Suppressor macrophage (primary cell): ENCODE results near the gene SPP1.
A peak's percentile ranks its signal among the peaks of the same experiment; 100 is the strongest.

Experiments
- DNase-seq, 4 experiments: peaks; one replicate each; pipeline ENCODE4 v3.0.0-alpha.2; 2020 to 2022

SPP1 gene

DNA sequence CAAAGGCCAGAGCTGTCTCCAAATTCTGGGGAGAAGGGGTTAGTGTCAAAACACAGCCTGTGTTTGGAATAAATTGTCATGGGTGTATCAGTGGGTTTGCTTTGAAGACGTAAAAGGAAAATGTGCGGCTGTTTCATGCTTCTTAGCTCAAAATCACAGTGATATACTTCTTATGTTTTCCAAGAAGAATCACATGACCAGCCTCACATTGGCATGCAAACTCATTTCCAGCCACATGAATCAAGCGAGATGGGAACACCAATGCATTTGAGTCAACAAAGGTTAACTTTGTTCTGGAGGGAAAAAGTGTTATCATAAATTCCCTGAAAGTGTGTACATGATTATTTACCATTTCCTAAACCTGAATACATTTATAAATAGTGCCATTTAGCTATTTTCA lies 19.0 kb upstream of the SPP1 start:
- no peak for DNase-seq

DNA sequence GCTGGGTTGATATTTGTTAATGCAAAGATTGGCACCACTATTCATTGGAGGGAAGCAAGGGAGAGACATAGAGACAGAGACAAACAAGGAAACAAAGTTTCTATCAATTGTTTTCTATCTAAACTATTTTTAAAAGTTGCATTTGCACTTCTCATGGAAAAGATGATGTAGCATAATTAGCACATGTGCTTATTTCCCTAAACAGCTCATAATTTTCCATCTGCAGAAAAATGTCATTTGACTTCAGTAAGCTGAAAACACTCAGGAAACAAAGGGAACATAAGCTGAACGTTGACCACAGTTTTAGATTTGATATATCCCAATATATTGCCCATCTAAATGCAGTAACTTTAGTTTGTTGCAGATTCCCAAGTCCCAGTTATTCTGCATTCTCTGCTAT lies 18.5 kb upstream of the SPP1 start:
- DNase-seq = peak in 2 of 4 experiments; percentile 54 to 56

DNA sequence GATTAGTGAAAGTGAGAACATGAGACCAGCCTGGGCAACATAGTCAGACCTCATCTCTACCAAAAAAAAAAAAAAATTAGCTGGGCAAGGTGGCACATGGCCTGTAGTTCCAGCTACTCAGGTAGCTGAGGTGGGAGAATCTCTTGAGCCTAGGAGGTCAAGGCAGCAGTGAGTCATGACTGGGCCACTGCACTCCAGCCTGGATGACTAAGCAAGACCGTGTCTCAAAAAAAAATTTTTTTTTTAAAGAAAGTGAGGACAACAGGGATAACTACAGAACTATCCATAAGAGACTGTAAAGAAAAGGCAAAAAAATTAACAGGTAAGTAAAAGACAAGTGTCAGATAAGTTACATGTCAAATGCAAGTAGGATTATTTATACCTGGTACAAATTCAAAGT lies 13.5 kb upstream of the SPP1 start:
- peak in 2 of 4 experiments; percentile 29 to 36 for DNase-seq

DNA sequence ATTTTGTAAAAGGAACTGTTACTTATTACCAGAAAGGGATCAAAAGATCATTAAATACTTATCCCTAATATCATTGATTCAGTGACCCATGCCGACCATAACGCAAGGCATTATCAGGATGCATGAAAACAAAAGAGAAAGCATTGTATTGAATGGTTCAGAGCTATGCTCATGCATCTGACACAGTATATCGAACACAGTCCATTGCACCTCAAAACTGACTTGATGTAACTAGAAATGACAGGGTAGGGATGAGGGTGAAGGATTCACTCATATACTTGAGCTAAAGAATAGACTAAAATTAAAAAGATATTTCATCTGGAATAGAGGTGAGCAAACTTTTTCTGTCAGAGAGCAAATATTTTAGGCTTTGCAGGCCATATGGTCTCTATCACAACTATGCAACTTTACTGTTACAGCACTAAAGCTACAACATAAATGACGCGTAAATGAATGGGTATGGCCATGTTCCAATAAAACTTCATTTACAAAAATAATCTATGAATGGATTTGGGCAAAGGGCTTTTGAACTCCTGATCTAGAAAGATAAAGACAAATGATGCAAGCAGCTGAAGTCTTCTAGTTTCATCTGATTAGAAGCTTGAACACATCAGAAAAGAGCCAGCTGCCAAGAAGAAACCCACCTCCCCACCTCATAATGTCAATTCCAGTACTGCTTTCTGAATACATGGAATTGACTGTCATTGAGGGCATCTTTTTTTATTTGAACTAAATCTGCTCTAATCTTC lies 12.9 kb upstream of the SPP1 start:
- DNase-seq = no peak

DNA sequence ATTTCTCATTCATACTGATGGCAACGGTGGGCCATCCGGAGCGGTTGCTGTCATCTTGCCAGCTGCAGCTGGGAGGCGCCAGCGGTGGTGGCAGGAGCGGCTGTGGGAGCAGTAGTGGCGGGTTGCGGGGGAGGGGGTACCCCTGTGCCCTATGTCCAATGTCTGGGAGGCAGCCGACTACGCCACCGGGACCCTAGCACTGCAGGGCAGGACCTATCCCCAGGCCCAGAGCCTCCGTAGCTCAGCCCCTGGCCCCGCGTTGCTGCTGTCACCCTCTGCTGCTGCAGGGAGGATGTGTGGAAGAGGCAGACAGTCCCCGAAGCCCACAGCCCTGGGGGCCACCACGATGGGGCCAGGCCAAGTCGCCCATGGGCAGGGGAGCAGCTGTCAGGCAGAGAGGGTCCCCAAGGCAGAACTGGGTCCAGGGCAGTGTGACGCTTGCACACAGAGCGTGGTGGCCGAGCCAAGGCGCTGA lies 10.0 kb upstream of the SPP1 start:
- DNase-seq = no peak

DNA sequence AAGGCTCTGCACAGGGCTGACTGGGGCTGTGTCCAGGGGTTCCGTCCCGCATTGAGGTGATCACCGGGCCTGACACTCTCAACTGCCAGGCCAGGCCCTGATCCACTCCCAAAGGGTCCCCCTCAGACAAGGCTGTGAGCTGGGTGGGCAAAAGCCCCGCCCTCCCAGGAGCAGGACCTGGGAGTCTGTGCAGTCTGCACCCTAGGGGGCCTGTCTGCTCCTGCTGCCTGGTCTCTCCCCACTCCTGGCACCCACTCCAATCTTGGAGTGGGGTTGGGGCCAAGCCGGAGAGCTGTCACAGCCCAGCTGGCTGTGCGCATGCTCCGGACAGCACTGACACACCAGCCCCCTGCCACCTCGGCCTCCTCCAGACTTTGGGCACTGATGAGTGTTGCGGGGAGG lies 9.4 kb upstream of the SPP1 start:
- DNase-seq = no peak

DNA sequence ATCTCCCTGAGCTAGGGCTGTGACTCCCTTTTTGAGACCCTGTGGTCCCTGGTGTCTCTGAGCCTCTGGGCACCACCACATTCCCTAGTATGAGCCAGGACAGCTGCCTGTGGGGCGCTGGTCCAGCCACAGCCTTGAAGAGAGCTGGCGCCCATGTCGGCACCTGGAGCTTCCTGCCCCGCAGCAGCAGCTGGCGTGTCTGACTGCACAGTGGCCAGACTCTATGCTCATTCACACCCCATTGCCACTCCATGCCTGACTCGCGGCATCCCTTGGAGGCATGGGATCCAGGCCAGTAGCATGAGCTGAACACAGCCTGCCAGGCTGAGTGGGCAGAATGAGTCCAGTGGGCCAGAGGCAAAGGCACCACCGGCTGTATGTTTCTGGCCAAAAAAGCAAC lies 8.3 kb upstream of the SPP1 start:
- DNase-seq = no peak

DNA sequence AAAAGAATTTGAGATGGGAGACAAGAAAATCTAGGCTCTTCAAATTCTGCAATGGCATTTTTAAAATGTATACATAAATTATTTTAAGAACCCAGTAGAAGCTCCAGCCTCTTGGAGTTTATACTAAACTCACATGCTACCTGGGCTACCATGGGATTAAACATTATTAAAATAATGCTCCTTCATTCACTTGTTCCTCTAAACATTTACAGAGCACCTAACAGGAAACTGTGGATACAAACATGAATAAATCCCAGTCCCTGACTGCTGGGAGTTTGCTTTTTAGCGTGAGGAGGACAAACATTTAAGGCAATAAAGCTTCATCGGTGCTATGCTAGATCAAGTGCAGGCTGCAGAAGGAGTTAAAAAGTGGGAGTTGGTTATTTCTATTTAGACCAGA lies 5.4 kb upstream of the SPP1 start:
- DNase-seq = no peak

DNA sequence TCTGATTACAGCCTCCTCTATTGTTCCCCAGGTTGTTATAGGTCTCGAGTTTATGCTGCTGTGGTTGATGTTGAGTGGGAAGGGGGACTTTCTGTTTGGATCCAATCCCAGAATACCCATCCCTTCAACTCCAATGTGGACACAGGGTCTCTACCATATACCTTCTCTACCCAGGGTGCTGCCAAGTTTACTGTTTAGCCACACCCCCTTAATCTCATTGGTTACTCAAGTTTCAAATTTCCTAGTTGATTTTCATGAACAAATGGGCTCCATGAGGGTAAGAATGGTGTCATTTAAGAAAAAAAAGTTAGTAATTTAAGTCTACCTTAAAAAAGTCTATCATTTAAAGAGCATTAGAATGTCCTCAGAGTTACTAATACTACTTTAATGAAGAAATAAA lies 3.6 kb upstream of the SPP1 start:
- DNase-seq = no peak

DNA sequence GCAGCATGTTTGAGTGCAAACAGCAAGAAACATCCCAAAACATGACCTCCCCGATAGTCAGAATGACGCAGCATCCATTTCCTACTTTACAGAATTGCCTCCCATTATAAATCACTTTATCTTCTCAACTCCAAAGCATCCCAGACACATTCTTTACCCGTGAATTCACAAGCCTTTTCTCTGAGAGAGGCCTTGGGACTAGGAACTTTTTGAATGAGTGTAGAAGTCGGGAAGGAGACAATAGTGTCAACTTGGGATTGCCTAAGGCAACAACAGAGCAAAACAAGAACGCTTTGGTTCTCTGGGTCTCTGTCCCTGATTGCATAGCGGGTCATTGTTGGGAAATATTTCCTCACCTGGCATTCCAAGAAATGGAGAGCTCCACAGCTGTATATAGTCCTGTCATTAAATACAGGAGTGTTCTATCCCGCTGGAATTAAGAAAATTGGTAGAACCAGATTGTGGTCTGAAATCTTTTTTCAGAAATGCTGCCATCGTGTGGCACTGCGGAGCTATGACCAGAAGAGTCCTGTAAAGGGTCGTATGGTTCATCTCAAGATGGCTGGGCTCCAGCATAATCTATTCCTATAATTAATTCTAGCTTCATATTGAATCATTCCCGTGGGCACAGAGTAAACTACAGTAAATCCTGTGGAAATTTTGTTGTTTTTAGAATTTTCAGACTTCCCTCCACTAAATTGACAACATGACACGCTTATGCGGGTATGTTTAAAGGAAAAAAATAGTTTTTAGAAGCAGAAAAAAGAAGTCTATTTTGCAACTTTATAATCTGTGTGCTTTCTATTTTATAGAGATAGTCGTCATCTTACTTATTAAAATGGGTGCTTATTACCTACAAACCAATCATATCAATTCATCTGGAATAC lies 2.0 kb upstream of the SPP1 start:
- DNase-seq = peak; percentile 65 to 84 (median 74)

DNA sequence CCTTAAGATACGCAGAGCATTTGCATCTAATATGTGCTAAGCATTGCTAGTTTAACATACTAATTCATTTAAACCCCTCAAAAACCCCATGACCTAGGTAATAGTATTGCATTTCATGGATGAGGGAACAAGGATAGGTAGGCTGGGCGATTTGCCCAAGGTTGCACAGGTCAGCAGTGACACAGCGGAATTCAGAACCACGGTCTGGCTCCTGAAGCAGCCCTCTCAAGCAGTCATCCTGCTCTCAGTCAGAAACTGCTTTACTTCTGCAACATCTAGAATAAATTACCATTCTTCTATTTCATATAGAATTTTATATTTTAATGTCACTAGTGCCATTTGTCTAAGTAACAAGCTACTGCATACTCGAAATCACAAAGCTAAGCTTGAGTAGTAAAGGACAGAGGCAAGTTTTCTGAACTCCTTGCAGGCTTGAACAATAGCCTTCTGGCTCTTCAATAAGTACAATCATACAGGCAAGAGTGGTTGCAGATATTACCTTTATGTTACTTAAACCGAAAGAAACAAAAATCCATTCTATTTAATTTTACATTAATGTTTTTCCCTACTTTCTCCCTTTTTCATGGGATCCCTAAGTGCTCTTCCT lies 555 bp upstream of the SPP1 start:
- DNase-seq = peak in 3 of 4 experiments; percentile 15 to 34 (median 25)

DNA sequence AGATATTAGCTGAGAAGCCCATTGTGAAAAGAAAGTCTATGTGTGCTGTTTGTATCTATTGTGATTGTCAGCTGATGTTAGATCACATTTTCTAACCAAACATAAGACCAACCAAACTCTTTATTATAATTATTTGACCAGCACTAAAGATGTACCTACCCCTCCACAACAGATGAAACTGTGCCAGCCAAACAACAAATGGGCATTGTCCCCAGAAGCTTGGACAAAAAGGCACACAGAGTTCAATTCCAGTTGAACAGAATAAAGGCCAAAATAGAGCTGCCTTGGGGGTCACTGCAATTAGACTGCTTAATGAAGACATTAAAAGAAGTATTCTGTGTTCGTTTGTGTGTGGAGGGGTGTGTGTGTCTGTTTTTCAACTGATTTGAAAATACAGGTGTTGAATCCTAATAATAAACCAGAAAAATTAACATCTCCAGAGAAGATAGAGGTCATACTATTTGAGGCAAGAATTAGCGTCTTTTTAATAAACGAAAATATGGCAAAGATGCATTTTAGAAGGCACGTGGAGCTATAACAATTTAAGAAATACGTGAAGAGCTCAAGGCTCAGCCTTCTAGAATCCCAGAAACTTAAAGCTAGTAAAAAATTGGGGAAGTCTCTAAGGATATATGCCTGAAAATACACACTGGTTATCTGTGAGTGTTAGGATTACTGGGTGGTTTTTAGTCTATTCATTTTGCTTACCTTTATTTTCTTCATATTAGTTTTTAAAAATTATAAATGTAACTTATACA lies 2.2 kb downstream of the SPP1 start:
- peak in 1 of 4 experiments; percentile 29 for DNase-seq

DNA sequence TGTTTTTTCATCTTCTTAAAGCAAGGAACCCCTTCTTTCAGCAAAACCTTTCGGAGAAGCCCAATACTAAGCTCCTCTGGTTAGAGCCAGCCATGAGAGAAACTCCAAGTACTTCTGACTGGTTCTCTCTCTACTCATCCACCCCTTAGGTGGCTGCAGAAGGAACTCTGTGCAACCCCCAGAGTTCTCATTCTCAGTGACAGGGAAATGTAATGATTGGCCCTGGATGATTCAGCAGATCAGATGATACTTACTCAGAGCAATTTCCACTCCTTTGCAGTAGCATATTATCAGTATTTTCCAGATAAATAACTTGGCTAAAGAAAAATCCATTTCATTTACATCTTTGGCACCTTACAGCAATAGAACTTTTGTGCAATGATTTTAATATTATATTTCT lies 3.2 kb downstream of the SPP1 start:
- peak; percentile 67 to 86 (median 76) for DNase-seq

DNA sequence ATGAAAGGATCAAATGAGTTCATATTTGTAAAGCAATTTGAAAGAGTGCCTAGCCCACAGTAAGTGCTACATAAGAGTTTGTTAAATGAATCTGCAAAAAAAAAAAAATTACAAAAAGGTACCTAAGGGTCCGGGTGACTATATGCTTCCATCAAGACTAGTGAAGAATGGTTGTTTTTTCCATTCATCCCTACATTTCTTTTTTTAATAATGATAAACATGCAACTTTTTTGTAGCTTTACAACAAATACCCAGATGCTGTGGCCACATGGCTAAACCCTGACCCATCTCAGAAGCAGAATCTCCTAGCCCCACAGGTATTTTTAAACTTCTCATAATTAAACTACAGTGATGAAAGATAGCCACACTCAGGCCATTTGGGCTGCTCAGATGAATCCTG lies 4.3 kb downstream of the SPP1 start:
- peak in 1 of 4 experiments; percentile 7 for DNase-seq

DNA sequence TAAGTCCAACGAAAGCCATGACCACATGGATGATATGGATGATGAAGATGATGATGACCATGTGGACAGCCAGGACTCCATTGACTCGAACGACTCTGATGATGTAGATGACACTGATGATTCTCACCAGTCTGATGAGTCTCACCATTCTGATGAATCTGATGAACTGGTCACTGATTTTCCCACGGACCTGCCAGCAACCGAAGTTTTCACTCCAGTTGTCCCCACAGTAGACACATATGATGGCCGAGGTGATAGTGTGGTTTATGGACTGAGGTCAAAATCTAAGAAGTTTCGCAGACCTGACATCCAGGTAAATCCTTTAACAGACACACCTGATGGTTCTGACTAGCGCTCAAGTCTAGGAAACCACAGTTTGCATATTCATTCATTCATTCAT lies 6.0 kb downstream of the SPP1 start:
- peak in 1 of 4 experiments; percentile 10 for DNase-seq

DNA sequence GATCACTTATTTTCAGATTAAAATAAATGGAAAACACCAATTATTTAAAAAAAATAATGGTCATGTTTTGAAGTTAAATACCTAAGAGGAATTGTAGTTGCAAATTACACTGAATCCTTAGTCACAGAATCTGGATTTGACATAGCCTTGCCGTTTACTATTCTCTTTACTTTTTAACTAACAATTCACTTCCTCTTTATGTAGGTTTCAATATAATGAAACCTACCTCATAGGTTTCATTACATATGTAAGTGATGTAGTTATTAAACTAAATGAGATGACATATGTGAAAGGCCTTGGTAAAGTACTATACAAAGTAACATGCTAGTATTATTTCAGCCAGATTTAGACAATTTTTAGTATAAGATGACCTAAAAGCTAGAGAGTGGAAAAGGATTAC lies 6.5 kb downstream of the SPP1 start:
- DNase-seq = peak in 2 of 4 experiments; percentile 14 to 25

DNA sequence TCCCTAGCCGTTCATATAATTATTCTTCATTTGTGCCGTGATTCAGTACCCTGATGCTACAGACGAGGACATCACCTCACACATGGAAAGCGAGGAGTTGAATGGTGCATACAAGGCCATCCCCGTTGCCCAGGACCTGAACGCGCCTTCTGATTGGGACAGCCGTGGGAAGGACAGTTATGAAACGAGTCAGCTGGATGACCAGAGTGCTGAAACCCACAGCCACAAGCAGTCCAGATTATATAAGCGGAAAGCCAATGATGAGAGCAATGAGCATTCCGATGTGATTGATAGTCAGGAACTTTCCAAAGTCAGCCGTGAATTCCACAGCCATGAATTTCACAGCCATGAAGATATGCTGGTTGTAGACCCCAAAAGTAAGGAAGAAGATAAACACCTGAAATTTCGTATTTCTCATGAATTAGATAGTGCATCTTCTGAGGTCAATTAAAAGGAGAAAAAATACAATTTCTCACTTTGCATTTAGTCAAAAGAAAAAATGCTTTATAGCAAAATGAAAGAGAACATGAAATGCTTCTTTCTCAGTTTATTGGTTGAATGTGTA lies 7.0 kb downstream of the SPP1 start:
- peak in 1 of 4 experiments; percentile 28 for DNase-seq

DNA sequence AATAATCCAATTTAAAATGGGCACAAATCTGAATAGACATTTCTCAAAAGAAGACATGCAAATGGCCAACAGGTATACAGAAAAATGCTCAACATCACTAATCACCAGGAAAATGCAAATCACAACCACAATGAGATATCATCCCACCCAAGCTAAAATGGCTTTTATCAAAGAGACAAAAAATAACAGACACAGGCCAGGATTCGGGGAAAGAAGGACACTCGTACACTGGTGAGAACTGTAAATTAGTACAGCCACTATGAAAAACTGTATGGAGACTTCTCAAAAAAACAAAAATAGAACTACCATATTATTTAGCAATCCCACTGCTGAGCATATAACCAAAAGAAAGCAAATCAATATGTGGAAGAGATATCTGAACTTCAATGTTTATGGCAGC lies 8.5 kb downstream of the SPP1 start:
- DNase-seq = peak in 1 of 4 experiments; percentile 23

DNA sequence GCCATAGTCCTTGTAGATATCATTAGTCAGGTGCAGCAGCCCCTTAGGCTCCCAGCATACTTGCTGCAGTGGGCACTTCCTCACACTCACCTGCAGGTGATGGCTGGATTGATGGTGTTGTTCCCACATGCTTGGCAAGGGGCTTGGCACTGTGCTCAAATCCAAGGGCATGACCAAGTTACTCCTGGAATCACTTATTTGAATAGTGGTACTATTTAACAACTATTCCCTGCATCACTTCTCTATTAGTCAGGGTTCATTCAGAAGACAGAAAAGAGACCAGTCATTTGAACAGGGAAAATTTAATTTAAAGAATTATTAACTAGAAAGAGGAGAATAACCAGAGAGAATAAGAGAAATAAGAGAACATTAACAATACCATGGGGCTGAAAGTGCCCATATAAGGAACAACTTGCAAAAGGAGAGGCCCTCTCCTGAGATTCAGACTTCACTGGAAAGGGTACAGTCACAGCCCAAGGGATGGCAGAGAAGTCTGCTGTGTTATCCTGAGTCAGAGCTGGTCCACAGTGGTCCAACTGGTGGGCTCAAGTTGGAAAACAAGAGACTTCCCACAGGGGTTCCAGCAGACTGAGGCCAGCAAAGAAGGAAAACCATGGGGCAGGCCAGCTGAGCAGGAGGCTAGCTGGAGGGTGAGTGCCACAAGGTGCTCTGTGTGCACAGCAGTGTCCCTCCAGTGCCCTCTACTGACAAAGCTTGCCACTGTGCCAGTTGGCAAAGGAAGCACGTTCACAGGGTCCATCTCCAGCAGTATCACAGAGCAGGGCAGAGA lies 9.8 kb downstream of the SPP1 start:
- DNase-seq = peak; percentile 70 to 87 (median 82)

DNA sequence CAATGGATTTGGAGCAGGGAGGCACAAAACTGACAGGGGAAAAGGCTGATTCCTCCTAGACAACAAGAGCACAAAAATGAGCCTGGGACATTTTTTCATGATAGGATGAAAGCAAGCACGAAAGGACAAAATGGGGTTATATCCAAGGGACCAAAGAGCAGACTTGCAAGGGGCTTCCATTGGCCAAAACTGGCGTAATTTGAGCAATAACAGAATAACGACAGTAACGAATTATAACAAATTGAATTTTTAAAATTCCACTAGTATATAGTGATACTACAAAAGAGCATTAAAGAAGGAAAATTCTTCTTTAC lies 10.3 kb downstream of the SPP1 start:
- DNase-seq = no peak

DNA sequence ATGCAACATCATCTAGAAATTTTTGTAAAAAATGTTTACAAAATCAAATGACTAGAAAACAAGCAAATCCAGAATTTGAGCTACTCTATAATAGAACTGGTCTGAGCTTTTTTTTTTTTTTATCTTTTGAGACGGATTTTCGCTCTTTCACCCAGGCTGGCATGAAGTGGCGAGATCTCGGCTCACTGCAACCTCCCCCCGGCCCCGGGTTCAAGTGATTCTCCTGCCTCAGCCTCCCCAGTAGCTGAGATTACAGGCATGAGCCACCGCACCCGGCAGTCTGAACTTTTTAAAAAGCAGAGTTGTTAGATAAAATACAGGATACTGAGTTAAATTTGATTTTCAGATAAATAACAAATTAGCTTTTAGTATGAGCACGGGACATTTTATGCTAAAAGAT lies 11.0 kb downstream of the SPP1 start:
- DNase-seq = no peak
